ENCODE data around the gene FOXA3. TPM values are rescaled to one million over a fixed set of nuclear protein-coding genes. Genes with fewer than 3 reads are reported as not detected.

FOXA3 gene
- total and polyA plus RNA-seq, 2 of the 4 experiments (the other 2 are of a cell fraction) = not detected

DNA sequence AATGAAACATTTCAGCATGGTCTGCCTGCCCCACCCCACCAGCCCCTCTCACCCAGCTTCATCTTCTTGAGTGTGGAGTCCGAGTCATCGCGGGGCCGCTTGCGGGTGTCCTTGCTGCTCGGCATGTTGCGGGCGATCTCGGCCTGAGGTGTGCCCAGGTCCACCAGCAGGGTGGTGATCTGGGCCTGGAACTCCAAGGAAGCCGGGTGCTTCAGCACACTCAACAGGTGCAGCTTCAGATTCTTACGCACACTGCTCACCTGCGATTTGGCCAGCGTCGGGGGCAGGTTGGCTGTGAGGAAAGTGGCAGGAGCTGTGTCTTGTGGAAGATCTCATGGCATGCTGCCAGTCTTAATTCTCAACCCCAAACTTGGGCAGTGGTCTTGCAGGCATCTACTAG, 21.9 kb upstream of the FOXA3 start:
- H3K27me3 ChIP-seq (ENCODE audit: control insufficient read depth, insufficient read depth, low read length) = no peaks in the 10 kb centered on the region
- no peak overlapping the region for H2AK9ac ChIP-seq (replicated peaks; ENCODE audit: low read depth, low read length, poor library complexity)
- in situ Hi-C loops (cut with MboI; ENCODE audit: low sequenced_read_pairs) = no loop called here
- no peak overlapping the region for H4K91ac ChIP-seq (ENCODE audit: insufficient read depth, low read depth, low read length)
- no peak overlapping the region for H2BK5ac ChIP-seq (ENCODE audit: low read depth, low read length, poor library complexity, severe bottlenecking)
- no peak overlapping the region for H3K18ac ChIP-seq (ENCODE audit: low read depth, low read length)
- CTCF ChIA-PET = interaction anchor here (0.6 to 0.7 kb wide), 2 partner anchors 72 to 284 kb away, joined by 3 to 4 read pairs; no protein-coding TSS in a partner anchor
- POLR2A ChIA-PET (ENCODE audit: unreplicated experiment) = no interaction called here
- H3K14ac ChIP-seq (replicated peaks; ENCODE audit: low read depth, low read length) = no peak overlapping the region
- H2AK5ac ChIP-seq (ENCODE audit: low read depth, low read length) = no peak overlapping the region
- no peak overlapping the region for H3K56ac ChIP-seq (ENCODE audit: extremely low read depth, insufficient read depth, low read length)
- no CpG with 5 or more reads among the region's 14 CpGs for WGBS, 2 experiments (ENCODE audit: extremely low coverage in 2 of 2, insufficient read length in 1 of 2)
- no TSS peak for BruUV-seq (replicated peaks)
- no peak overlapping the region for H4K8ac ChIP-seq (ENCODE audit: low read depth in 2 of 2, low read length in 2 of 2)
- no peak overlapping the region for H3K9ac ChIP-seq (ENCODE audit: low read depth, low read length)
- H3K4me3 ChIP-seq (ENCODE audit: insufficient read depth, low read depth, low read length) = no peak overlapping the region
- no peak overlapping the region for H3K4ac ChIP-seq (ENCODE audit: low read depth, low read length)
- ATAC-seq (ENCODE audit: low read depth) (no peak), DNase-seq (no peak)
- H3K9me3 ChIP-seq (ENCODE audit: control insufficient read depth, insufficient read depth, low read length) = peaks cover 3% of the 10 kb centered on the region; the same call in 1 of the 2 replicates
- no peak overlapping the region for H2BK20ac ChIP-seq (ENCODE audit: low read depth, low read length)
- no peak overlapping the region for H2BK15ac ChIP-seq (ENCODE audit: low read depth, low read length)
- H3K23ac ChIP-seq (ENCODE audit: low read depth, low read length) = no peak overlapping the region
- H3K79me1 ChIP-seq (ENCODE audit: low read depth in 1 of 2, low read length in 2 of 2) = peaks cover 4 to 30% of the 10 kb centered on the region in 2 experiments
- H4K20me1 ChIP-seq (ENCODE audit: insufficient read depth, low read length) = no peaks in the 10 kb centered on the region; the same call in 1 of the 2 replicates
- H2BK120ac ChIP-seq (ENCODE audit: low read depth, low read length) = no peak overlapping the region
- TF ChIP-seq RCOR1 (IDR thresholded peaks at IDR 0.05; ENCODE audit: insufficient replicate concordance, low read length) = no peak
- TF ChIP-seq MAFK (IDR thresholded peaks at IDR 0.05; ENCODE audit: low read depth, low read length) = no peak
- TF ChIP-seq MXI1 (IDR thresholded peaks at IDR 0.05; ENCODE audit: borderline replicate concordance, low read depth, low read length) = no peak
- no peak for TF ChIP-seq RAD21 (IDR thresholded peaks at IDR 0.05; ENCODE audit: low read length)
- no peak for TF ChIP-seq FOS (IDR thresholded peaks at IDR 0.05; ENCODE audit: low read depth, low read length)
- TF ChIP-seq POLR2A (IDR thresholded peaks at IDR 0.05; ENCODE audit: low read depth, low read length) = no peak
- no peak for TF ChIP-seq RFX5 (IDR thresholded peaks at IDR 0.05; ENCODE audit: low read depth, low read length)
- TF ChIP-seq MAZ (IDR thresholded peaks at IDR 0.05; ENCODE audit: borderline replicate concordance, low read depth, low read length) = no peak
- TF ChIP-seq CHD1 (IDR thresholded peaks at IDR 0.05; ENCODE audit: low read depth, low read length) = no peak
- TF ChIP-seq, protein P1, sequence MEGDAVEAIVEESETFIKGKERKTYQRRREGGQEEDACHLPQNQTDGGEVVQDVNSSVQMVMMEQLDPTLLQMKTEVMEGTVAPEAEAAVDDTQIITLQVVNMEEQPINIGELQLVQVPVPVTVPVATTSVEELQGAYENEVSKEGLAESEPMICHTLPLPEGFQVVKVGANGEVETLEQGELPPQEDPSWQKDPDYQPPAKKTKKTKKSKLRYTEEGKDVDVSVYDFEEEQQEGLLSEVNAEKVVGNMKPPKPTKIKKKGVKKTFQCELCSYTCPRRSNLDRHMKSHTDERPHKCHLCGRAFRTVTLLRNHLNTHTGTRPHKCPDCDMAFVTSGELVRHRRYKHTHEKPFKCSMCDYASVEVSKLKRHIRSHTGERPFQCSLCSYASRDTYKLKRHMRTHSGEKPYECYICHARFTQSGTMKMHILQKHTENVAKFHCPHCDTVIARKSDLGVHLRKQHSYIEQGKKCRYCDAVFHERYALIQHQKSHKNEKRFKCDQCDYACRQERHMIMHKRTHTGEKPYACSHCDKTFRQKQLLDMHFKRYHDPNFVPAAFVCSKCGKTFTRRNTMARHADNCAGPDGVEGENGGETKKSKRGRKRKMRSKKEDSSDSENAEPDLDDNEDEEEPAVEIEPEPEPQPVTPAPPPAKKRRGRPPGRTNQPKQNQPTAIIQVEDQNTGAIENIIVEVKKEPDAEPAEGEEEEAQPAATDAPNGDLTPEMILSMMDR (conservative IDR thresholded peaks at IDR 0.05; ENCODE audit: low read depth, low read length) = no peak
- TF ChIP-seq BHLHE40 (IDR thresholded peaks at IDR 0.05; ENCODE audit: low read depth, low read length) = no peak
- dilution Hi-C loops (cut with HindIII; ENCODE audit: low sequenced_read_pairs, unreplicated experiment) = no loop called here
- H3K36me3 ChIP-seq (ENCODE audit: control insufficient read depth, insufficient read depth, low read length) = peaks cover 57% of the 10 kb centered on the region
- no peaks in the 10 kb centered on the region; the same call in 1 of the 2 replicates for H3K9me1 ChIP-seq (ENCODE audit: insufficient read depth, low read length)
- H2AFZ ChIP-seq (replicated peaks; ENCODE audit: low read length, poor library complexity) = no peak overlapping the region
- intact Hi-C loops (cut with micrococcal nuclease) = no loop called here
- no peak overlapping the region for H4K5ac ChIP-seq (ENCODE audit: low read depth, low read length)
- no peak overlapping the region for H3K4me2 ChIP-seq (ENCODE audit: low read depth, low read length)
- H3K4me1 ChIP-seq (ENCODE audit: control insufficient read depth, insufficient read depth, low read length) = no peaks in the 10 kb centered on the region
- H3K27ac ChIP-seq (ENCODE audit: insufficient read depth, low read length) = no peak overlapping the region

All from IMR-90 (cell line).